Naive thymus-derived CD4-positive, alpha-beta T cell (primary cell): ENCODE measurements around the gene MYL6. TPM values are rescaled to one million over a fixed set of nuclear protein-coding genes. Genes with fewer than 3 reads are reported as not detected.

Source experiments
- polyA plus RNA-seq, 2 donors: library from polyadenylated mRNA; unstranded; fragments of 300-500 nt; fragmentation: Illumina TruSeq; gene quantifications; one replicate each; pipeline ENCODE4 v1.2.3, GENCODE V29; 2021
- total RNA-seq, 6 experiments: library from RNA in 5 of 6; stranded (reverse) in 5 of 6; gene quantifications; 1 replicate in 5 of 6; 2 replicates in 1 of 6; pipeline ENCODE4 v1.2.3 and lab custom pipeline; 2021 to 2026

MYL6 gene
- total and polyA plus RNA-seq, 7 experiments from 2014 or later = 428 to 2,144 (median 805) TPM

Other genes starting within 250 kb of the MYL6 start
- gene PYM1, start 230.5 kb upstream of the MYL6 start, total RNA-seq = 10 to 100 TPM; 18.5 to 46.9 (median 35.0) TPM
- gene PYM1, start 230.5 kb upstream of the MYL6 start, polyA plus RNA-seq = 10 to 100 TPM; 62.1 to 70.7 TPM
- 1,000 to 10,000 TPM in 3 of 5 experiments, 100 to 1,000 TPM in 2; 705 to 1,507 (median 1,164) TPM for gene DGKA, start 227.2 kb upstream of the MYL6 start, total RNA-seq
- gene DGKA, start 227.2 kb upstream of the MYL6 start, polyA plus RNA-seq = 100 to 1,000 TPM; 259 to 557 TPM
- not detected for gene PMEL, start 192.3 kb upstream of the MYL6 start, total RNA-seq
- gene PMEL, start 192.3 kb upstream of the MYL6 start, polyA plus RNA-seq = under 1 TPM; 0.09 to 0.57 TPM
- 10 to 100 TPM; 19.0 to 77.2 (median 24.1) TPM for gene CDK2, start 191.5 kb upstream of the MYL6 start, total RNA-seq
- gene CDK2, start 191.5 kb upstream of the MYL6 start, polyA plus RNA-seq = 1 to 10 TPM; 7.0 to 9.6 TPM
- gene RAB5B, start 184.3 kb upstream of the MYL6 start, total RNA-seq = 100 to 1,000 TPM in 1 of 5 experiments, 10 to 100 TPM in 4; 45.2 to 109 (median 62.7) TPM
- gene RAB5B, start 184.3 kb upstream of the MYL6 start, polyA plus RNA-seq = 10 to 100 TPM; 69.6 to 86.7 TPM
- gene SUOX, start 161.1 kb upstream of the MYL6 start, total RNA-seq = 10 to 100 TPM in 1 of 5 experiments, 1 to 10 TPM in 4; 1.9 to 10.4 (median 7.1) TPM
- under 1 TPM; 0.14 to 0.21 TPM for gene SUOX, start 161.1 kb upstream of the MYL6 start, polyA plus RNA-seq
- gene IKZF4, start 137.3 kb upstream of the MYL6 start, total RNA-seq = 10 to 100 TPM in 1 of 5 experiments, 1 to 10 TPM in 4; 3.6 to 37.8 (median 5.3) TPM
- 1 to 10 TPM in 1 of 2 donors, under 1 TPM in 1; 0.54 to 2.0 TPM for gene IKZF4, start 137.3 kb upstream of the MYL6 start, polyA plus RNA-seq
- 10 to 100 TPM; 40.8 to 64.5 (median 46.4) TPM for gene RPS26, start 116.4 kb upstream of the MYL6 start, total RNA-seq
- gene RPS26, start 116.4 kb upstream of the MYL6 start, polyA plus RNA-seq = 100 to 1,000 TPM; 578 to 717 TPM
- 1 to 10 TPM; 1.0 to 6.4 (median 1.9) TPM for gene ERBB3, start 78.2 kb upstream of the MYL6 start, total RNA-seq
- gene ERBB3, start 78.2 kb upstream of the MYL6 start, polyA plus RNA-seq = under 1 TPM; 0.22 to 0.51 TPM
- 100 to 1,000 TPM in 3 of 5 experiments, 10 to 100 TPM in 2; 61.7 to 254 (median 109) TPM for gene PA2G4, start 53.8 kb upstream of the MYL6 start, total RNA-seq
- 100 to 1,000 TPM; 216 to 218 TPM for gene PA2G4, start 53.8 kb upstream of the MYL6 start, polyA plus RNA-seq
- gene RPL41, start 41.7 kb upstream of the MYL6 start, total RNA-seq = 1,000 to 10,000 TPM; 3,787 to 6,048 (median 5,952) TPM
- gene RPL41, start 41.7 kb upstream of the MYL6 start, polyA plus RNA-seq = over 10,000 TPM in 1 of 2 donors, 1,000 to 10,000 TPM in 1; 6,745 to 10,251 TPM
- gene ZC3H10, start 40.1 kb upstream of the MYL6 start, total RNA-seq = 10 to 100 TPM in 3 of 5 experiments, 1 to 10 TPM in 2; 7.8 to 16.3 (median 13.3) TPM
- 1 to 10 TPM; 2.4 to 4.1 TPM for gene ZC3H10, start 40.1 kb upstream of the MYL6 start, polyA plus RNA-seq
- 100 to 1,000 TPM; 121 to 300 (median 221) TPM for gene ESYT1, start 30.1 kb upstream of the MYL6 start, total RNA-seq
- gene ESYT1, start 30.1 kb upstream of the MYL6 start, polyA plus RNA-seq = 100 to 1,000 TPM; 282 to 353 TPM
- 10 to 100 TPM in 2 of 5 experiments, 1 to 10 TPM in 3; 3.7 to 60.3 (median 8.9) TPM for gene MYL6B, start 5.8 kb upstream of the MYL6 start, total RNA-seq
- 1 to 10 TPM; 5.6 to 6.7 TPM for gene MYL6B, start 5.8 kb upstream of the MYL6 start, polyA plus RNA-seq
- 100 to 1,000 TPM; 118 to 187 (median 149) TPM for gene SMARCC2, start 31.1 kb downstream of the MYL6 start, total RNA-seq
- gene SMARCC2, start 31.1 kb downstream of the MYL6 start, polyA plus RNA-seq = 10 to 100 TPM; 64.6 to 88.9 TPM
- gene RNF41, start 63.6 kb downstream of the MYL6 start, total RNA-seq = 10 to 100 TPM; 31.4 to 44.9 (median 43.1) TPM
- 10 to 100 TPM; 29.4 to 45.8 TPM for gene RNF41, start 63.6 kb downstream of the MYL6 start, polyA plus RNA-seq
- 10 to 100 TPM in 3 of 5 experiments, 1 to 10 TPM in 2; 9.2 to 61.2 (median 11.8) TPM for gene NABP2, start 66.0 kb downstream of the MYL6 start, total RNA-seq
- 1 to 10 TPM; 1.0 to 1.6 TPM for gene NABP2, start 66.0 kb downstream of the MYL6 start, polyA plus RNA-seq
- gene SLC39A5, start 71.7 kb downstream of the MYL6 start, total RNA-seq = 1 to 10 TPM in 1 of 5 experiments, under 1 TPM in 2, not detected in 2; 0.43 to 1.2 (median 0.77) TPM
- not detected for gene SLC39A5, start 71.7 kb downstream of the MYL6 start, polyA plus RNA-seq
- gene ANKRD52, start 100.0 kb downstream of the MYL6 start, total RNA-seq = 10 to 100 TPM; 26.9 to 64.4 (median 40.7) TPM
- 1 to 10 TPM; 5.1 to 8.2 TPM for gene ANKRD52, start 100.0 kb downstream of the MYL6 start, polyA plus RNA-seq
- 10 to 100 TPM; 22.5 to 39.4 (median 31.5) TPM for gene COQ10A, start 108.6 kb downstream of the MYL6 start, total RNA-seq
- gene COQ10A, start 108.6 kb downstream of the MYL6 start, polyA plus RNA-seq = 10 to 100 TPM in 1 of 2 donors, 1 to 10 TPM in 1; 9.7 to 11.5 TPM
- 100 to 1,000 TPM; 126 to 241 (median 167) TPM for gene CS, start 142.0 kb downstream of the MYL6 start, total RNA-seq
- 10 to 100 TPM; 57.6 to 79.9 TPM for gene CS, start 142.0 kb downstream of the MYL6 start, polyA plus RNA-seq
- 100 to 1,000 TPM in 1 of 5 experiments, 10 to 100 TPM in 4; 48.4 to 134 (median 87.6) TPM for gene CNPY2, start 157.6 kb downstream of the MYL6 start, total RNA-seq
- gene CNPY2, start 157.6 kb downstream of the MYL6 start, polyA plus RNA-seq = 100 to 1,000 TPM; 183 to 184 TPM
- gene PAN2, start 175.6 kb downstream of the MYL6 start, total RNA-seq = 100 to 1,000 TPM in 4 of 5 experiments, 10 to 100 TPM in 1; 65.8 to 279 (median 144) TPM
- gene PAN2, start 175.6 kb downstream of the MYL6 start, polyA plus RNA-seq = 10 to 100 TPM; 11.4 to 13.9 TPM
- gene IL23A, start 180.5 kb downstream of the MYL6 start, total RNA-seq = 10 to 100 TPM; 14.4 to 42.0 (median 20.1) TPM
- 10 to 100 TPM; 14.8 to 25.2 TPM for gene IL23A, start 180.5 kb downstream of the MYL6 start, polyA plus RNA-seq
- gene STAT2, start 201.7 kb downstream of the MYL6 start, total RNA-seq = 100 to 1,000 TPM; 119 to 291 (median 182) TPM
- gene STAT2, start 201.7 kb downstream of the MYL6 start, polyA plus RNA-seq = 10 to 100 TPM; 64.1 to 80.3 TPM
- gene APOF, start 204.5 kb downstream of the MYL6 start, total RNA-seq = not detected
- under 1 TPM in 1 of 2 donors, not detected in 1; 0.12 TPM for gene APOF, start 204.5 kb downstream of the MYL6 start, polyA plus RNA-seq